HepG2 (cell line): ENCODE results near the gene TSPAN31. TPM values are rescaled to one million over a fixed set of nuclear protein-coding genes. Genes with fewer than 3 reads are reported as not detected.

ENCODE experiments used
- PPARG ChIP-seq: conservative IDR thresholded peaks from 2 replicates; pipeline ENCODE4 v1.6.1; 2016; ENCODE audit warnings: missing biosample characterization, missing genetic modification reagents
- ZNF318 ChIP-seq: sonication (generic); formaldehyde crosslinking; IDR thresholded peaks from 2 replicates; pipeline ENCODE4 v1.4.0; 2020; ENCODE audit warnings: mild to moderate bottlenecking, missing genetic modification reagents
- ZNF740 ChIP-seq: sonication (generic); formaldehyde crosslinking; IDR thresholded peaks from 2 replicates; pipeline ENCODE4 v1.4.0; 2020; ENCODE audit warnings: missing genetic modification reagents
- polyA plus RNA-seq, 8 experiments: library from polyadenylated mRNA; depleted of rRNA in 3 of 8; stranded (reverse) in 7 of 8; unstranded in 1 of 8; fragments of >200 nt; fragmentation: Illumina TruSeq in 4 of 8; extraction: Trizol in 4 of 8; gene quantifications; 2 replicates each; pipeline versions ENCODE4 v1.2.1 to v1.2.3, GENCODE V29; 2011 to 2016; ENCODE audit warnings: low read depth in 4 of 8, missing spikeins in 1 of 8, mixed read lengths in 1 of 8; ENCODE audit not compliant: insufficient read depth in 1 of 8
- total RNA-seq, 5 experiments: library from RNA; depleted of rRNA; stranded (reverse); fragments of >200 nt; fragmentation: Illumina TruSeq; extraction: Trizol; gene quantifications; 2 replicates each; pipeline ENCODE4 v1.2.3, GENCODE V29; 2016; ENCODE audit warnings: low read depth in 1 of 5

Gene TSPAN31
- total and polyA plus RNA-seq, 2 of the 13 experiments (the other 11 are each of a cell fraction or from before 2014, with no cell fraction given): 10.4 to 24.6 TPM

- no peak for TF ChIP-seq PPARG
- no peak for TF ChIP-seq ZNF740 (CRISPR knock-in tag)
- no peak for TF ChIP-seq ZNF318 (CRISPR knock-in tag)
- TF ChIP-seq, all 625 proteins: peak for 0
These were observed 11.9 kb upstream of the TSPAN31 start (continued) for GRCh38 chr12:57732726-57733593.
